LNCaP clone FGC (cell line): ENCODE measurements around the gene ARHGEF9.
"Not testable (repeated sequence)": the region's sequence is repeated elsewhere in the genome, so short reads cannot be mapped to it uniquely, and the experiment has no call there.

ENCODE experiments used
- DNase-seq: peaks from one replicate; pipeline ENCODE4 v3.0.0-alpha.2; 2011; ENCODE audit warnings: low read depth
- H3K4me3 ChIP-seq: 2 replicates; pipeline ENCODE4 v1.5.1; 2011; ENCODE audit warnings: mild to moderate bottlenecking, low read depth, low read length, control low read depth
- CTCF ChIP-seq: IDR thresholded peaks from 2 replicates; pipeline ENCODE4 v1.5.1; 2012; ENCODE audit warnings: mild to moderate bottlenecking; ENCODE audit not compliant: control insufficient read depth, insufficient read depth; ENCODE audit errors: extremely low read depth

The ARHGEF9 gene

GRCh38 chrX:63664083-63664482 lies 120.9 kb downstream of the ARHGEF9 start:
- DNase-seq, result no peak
- no peak for TF ChIP-seq CTCF
- H3K4me3 ChIP-seq, result no peak overlapping the region

- H3K4me3 ChIP-seq, result no peak overlapping the region
- DNase-seq, result no peak
- TF ChIP-seq CTCF, result no peak
Measured at GRCh38 chrX:63661676-63662075, 123.3 kb downstream of the ARHGEF9 start.

GRCh38 chrX:63658920-63659319 lies 126.1 kb downstream of the ARHGEF9 start:
- no peak for TF ChIP-seq CTCF
- DNase-seq, result no peak
- no peak overlapping the region for H3K4me3 ChIP-seq

- DNase-seq, result no peak
- no peak for TF ChIP-seq CTCF
- H3K4me3 ChIP-seq, result no peak overlapping the region
Measured at GRCh38 chrX:63657821-63658220, 127.2 kb downstream of the ARHGEF9 start.

GRCh38 chrX:63656871-63657580 lies 128.0 kb downstream of the ARHGEF9 start:
- no peak overlapping the region for H3K4me3 ChIP-seq
- DNase-seq, result no peak
- no peak for TF ChIP-seq CTCF

- TF ChIP-seq CTCF, result no peak
- no peak overlapping the region for H3K4me3 ChIP-seq
- DNase-seq, result no peak
Measured at GRCh38 chrX:63652086-63652765, 132.8 kb downstream of the ARHGEF9 start.

GRCh38 chrX:63645748-63646147 lies 139.3 kb downstream of the ARHGEF9 start:
- not testable (repeated sequence) for DNase-seq, H3K4me3 ChIP-seq
